Naive thymus-derived CD4-positive, alpha-beta T cell (primary cell): ENCODE measurements around the gene RNASEH2C. TPM values are rescaled to one million over a fixed set of nuclear protein-coding genes. Genes with fewer than 3 reads are reported as not detected.
A peak's percentile ranks its signal among the peaks of the same experiment; 100 is the strongest.
"Not testable (repeated sequence)": the region's sequence is repeated elsewhere in the genome, so short reads cannot be mapped to it uniquely, and the experiment has no call there.

Experiments
- ATAC-seq: fragments of 150-1000 bp; cut with Tn5 transposase; 2 replicates; pipeline ENCODE4 v1.10.0; 2021; ENCODE audit warnings: mild to moderate bottlenecking, moderate library complexity
- CTCF ChIA-PET: fragments of 350-600 bp; sonication (Branson Sonifier 250); formaldehyde crosslinking; loops from one replicate; lab custom pipeline; 2021; ENCODE audit warnings: antibody characterized with exemption; lab: Charles Lee
- POLR2A ChIA-PET: fragments of 350-600 bp; sonication (Branson Sonifier 250); formaldehyde crosslinking; loops from one replicate; lab custom pipeline; 2021; ENCODE audit warnings: antibody characterized with exemption, inconsistent platforms; lab: Charles Lee
- DNase-seq, 9 donors: peaks; one replicate each; pipeline versions ENCODE4 v3.0.0 to v3.0.0-alpha.2; 2020 to 2022; ENCODE audit warnings: mixed read lengths in 1 of 9
- H3K27ac ChIP-seq: one replicate; pipeline ENCODE4 v1.7.0; 2013; ENCODE audit warnings: mild to moderate bottlenecking, low read depth, low read length, moderate library complexity
- H3K27me3 ChIP-seq, 2 donors: one replicate each; pipeline ENCODE4 v1.7.0; 2013; ENCODE audit warnings: low read length in 2 of 2, mild to moderate bottlenecking in 2 of 2, moderate library complexity in 2 of 2; ENCODE audit not compliant: control insufficient read depth in 2 of 2, insufficient read depth in 2 of 2
- H3K36me3 ChIP-seq, 3 experiments: 1 replicate in 2 of 3; 2 replicates in 1 of 3; pipeline ENCODE4 v1.7.0; 2013; ENCODE audit warnings: low read length in 3 of 3, mild to moderate bottlenecking in 3 of 3, moderate library complexity in 1 of 3; ENCODE audit not compliant: insufficient read depth in 3 of 3, control insufficient read depth in 2 of 3
- H3K4me1 ChIP-seq, 2 donors: one replicate each; pipeline ENCODE4 v1.7.0; 2013; ENCODE audit warnings: low read length in 2 of 2, mild to moderate bottlenecking in 2 of 2, moderate library complexity in 1 of 2; ENCODE audit not compliant: control insufficient read depth in 2 of 2, insufficient read depth in 2 of 2
- H3K4me3 ChIP-seq: 2 replicates; pipeline ENCODE4 v1.7.0; 2013; ENCODE audit warnings: mild to moderate bottlenecking, low read length
- H3K9me3 ChIP-seq, 3 experiments: 1 replicate in 2 of 3; 2 replicates in 1 of 3; pipeline ENCODE4 v1.7.0; 2013; ENCODE audit warnings: low read length in 3 of 3; ENCODE audit not compliant: control insufficient read depth in 2 of 3
- H3K27ac Mint-ChIP-seq, 9 donors: one replicate each; pipeline ENCODE4 v1.8.0; 2020 to 2022; ENCODE audit warnings: mixed read lengths in 9 of 9, mild to moderate bottlenecking in 8 of 9, moderate library complexity in 5 of 9, inconsistent platforms in 2 of 9
- H3K27me3 Mint-ChIP-seq, 5 donors: one replicate each; pipeline ENCODE4 v1.8.0; 2021 to 2022; ENCODE audit warnings: mixed read lengths in 5 of 5, mild to moderate bottlenecking in 1 of 5
- H3K36me3 Mint-ChIP-seq, 5 donors: one replicate each; pipeline ENCODE4 v1.8.0; 2020 to 2022; ENCODE audit warnings: mixed read lengths in 5 of 5, mild to moderate bottlenecking in 3 of 5, inconsistent platforms in 1 of 5
- H3K4me1 Mint-ChIP-seq, 7 donors: one replicate each; pipeline ENCODE4 v1.8.0; 2020 to 2022; ENCODE audit warnings: mixed read lengths in 7 of 7, mild to moderate bottlenecking in 3 of 7, inconsistent platforms in 1 of 7
- H3K4me3 Mint-ChIP-seq, 10 donors: one replicate each; pipeline ENCODE4 v1.8.0; 2020 to 2022; ENCODE audit warnings: mild to moderate bottlenecking in 10 of 10, mixed read lengths in 10 of 10, moderate library complexity in 6 of 10, inconsistent platforms in 2 of 10
- H3K9me3 Mint-ChIP-seq, 11 donors: one replicate each; pipeline ENCODE4 v1.8.0; 2020 to 2022; ENCODE audit warnings: mixed read lengths in 11 of 11, mild to moderate bottlenecking in 4 of 11, inconsistent platforms in 1 of 11, moderate library complexity in 1 of 11
- intact Hi-C, 2 donors: fragments of 100-400 bp; cut with micrococcal nuclease; formaldehyde crosslinking; loops; one replicate each; pipeline ENCODE4 v1.15.1; 2023
- polyA plus RNA-seq, 2 donors: library from polyadenylated mRNA; unstranded; fragments of 300-500 nt; fragmentation: Illumina TruSeq; gene quantifications; one replicate each; pipeline ENCODE4 v1.2.3, GENCODE V29; 2021
- total RNA-seq, 6 experiments: library from RNA in 5 of 6; stranded (reverse) in 5 of 6; gene quantifications; 1 replicate in 5 of 6; 2 replicates in 1 of 6; pipeline ENCODE4 v1.2.3 and lab custom pipeline; 2021 to 2026

RNASEH2C gene
- total and polyA plus RNA-seq, 7 experiments from 2014 or later, result 40.2 to 94.0 (median 80.3) TPM

DNA sequence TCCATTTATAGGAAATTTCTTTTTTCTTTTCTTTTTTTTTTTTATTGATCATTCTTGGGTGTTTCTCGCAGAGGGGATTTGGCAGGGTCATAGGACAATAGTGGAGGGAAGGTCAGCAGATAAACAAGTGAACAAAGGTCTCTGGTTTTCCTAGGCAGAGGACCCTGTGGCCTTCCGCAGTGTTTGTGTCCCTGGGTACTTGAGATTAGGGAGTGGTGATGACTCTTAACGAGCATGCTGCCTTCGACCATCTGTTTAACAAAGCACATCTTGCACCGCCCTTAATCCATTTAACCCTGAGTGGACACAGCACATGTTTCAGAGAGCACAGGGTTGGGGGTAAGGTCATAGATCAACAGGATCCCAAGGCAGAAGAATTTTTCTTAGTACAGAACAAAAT, 41.6 kb upstream of the RNASEH2C start:
- peaks cover 14 to 25% (median 20%) of the 10 kb centered on the region in 5 donors for H3K27me3 Mint-ChIP-seq
- H3K9me3 ChIP-seq, DNase-seq, ATAC-seq, H3K9me3 Mint-ChIP-seq, H3K4me3 Mint-ChIP-seq, POLR2A ChIA-PET, H3K27ac ChIP-seq, intact Hi-C loops, H3K27ac Mint-ChIP-seq, H3K36me3 Mint-ChIP-seq, H3K4me3 ChIP-seq, H3K4me1 ChIP-seq, H3K36me3 ChIP-seq, H3K27me3 ChIP-seq, H3K4me1 Mint-ChIP-seq: not testable (repeated sequence)
- CTCF ChIA-PET, result interaction anchor here (0.8 kb wide), 1 partner anchor 57 kb away, joined by 3 read pairs; no protein-coding TSS in a partner anchor

DNA sequence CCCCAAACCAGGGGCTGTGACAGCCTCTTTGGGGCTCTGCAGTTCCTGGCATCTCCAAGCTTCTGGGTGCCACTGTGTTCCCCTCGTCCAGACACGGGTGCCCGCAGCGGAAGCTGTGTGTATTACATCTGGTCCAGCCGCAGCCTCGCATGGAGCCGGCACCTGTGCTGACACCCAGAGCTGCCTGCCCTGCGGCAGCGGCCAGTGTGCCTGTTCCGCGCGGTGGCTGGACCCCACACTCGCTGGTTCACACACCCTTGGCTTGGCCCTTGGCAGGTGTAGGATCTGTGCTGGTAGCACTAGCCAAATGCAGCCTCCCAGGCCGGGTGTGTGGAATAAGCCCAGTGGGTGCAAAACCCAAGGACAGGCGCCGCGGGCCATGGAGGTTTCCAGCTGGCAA, 24.5 kb upstream of the RNASEH2C start:
- no peaks in the 10 kb centered on the region for H3K4me1 ChIP-seq
- no peak overlapping the region for H3K27ac Mint-ChIP-seq
- no peak for DNase-seq
- no peak overlapping the region for H3K4me3 Mint-ChIP-seq
- ChIA-PET POLR2A (no interaction called here), CTCF (interaction anchor here (0.5 kb wide), 1 partner anchor 241 kb away, joined by 3 read pairs; no protein-coding TSS in a partner anchor)
- no peak overlapping the region for H3K4me3 ChIP-seq
- intact Hi-C loops, result no loop called here
- no peaks in the 10 kb centered on the region for H3K36me3 ChIP-seq
- H3K4me1 Mint-ChIP-seq, result no peaks in the 10 kb centered on the region
- H3K27ac ChIP-seq, result no peak overlapping the region
- H3K27me3 ChIP-seq, result peaks cover 0 to 4% of the 10 kb centered on the region in 2 donors
- ATAC-seq, result no peak
- H3K9me3 ChIP-seq, result no peaks in the 10 kb centered on the region
- no peaks in the 10 kb centered on the region for H3K9me3 Mint-ChIP-seq
- H3K27me3 Mint-ChIP-seq, result peaks cover 9 to 35% (median 16%) of the 10 kb centered on the region in 5 donors
- H3K36me3 Mint-ChIP-seq, result no peaks in the 10 kb centered on the region

DNA sequence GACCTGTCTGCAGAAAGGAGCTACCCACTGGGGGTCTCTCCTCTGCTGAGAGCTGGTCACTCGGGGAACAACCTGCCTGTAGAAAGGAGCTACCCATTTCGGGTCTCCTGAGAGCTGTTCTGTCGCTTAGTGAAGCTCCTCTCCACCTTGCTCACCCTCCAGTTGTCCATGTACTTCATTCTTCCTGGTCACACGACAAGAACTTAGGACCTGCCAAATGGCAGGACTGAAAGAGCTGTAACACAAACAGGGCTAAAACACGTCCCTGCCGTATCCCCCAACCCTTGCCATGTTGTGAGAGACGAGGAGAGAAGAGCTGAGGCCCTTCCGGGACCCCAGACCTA, 24.1 kb upstream of the RNASEH2C start:
- DNase-seq, result no peak
- Histone ChIP-seq H3K27ac (no peak overlapping the region), H3K4me1 (no peaks in the 10 kb centered on the region), H3K9me3 (no peaks in the 10 kb centered on the region), H3K36me3 (no peaks in the 10 kb centered on the region), H3K27me3 (peaks cover 0 to 4% of the 10 kb centered on the region in 2 donors), H3K4me3 (no peak overlapping the region)
- ChIA-PET POLR2A (no interaction called here), CTCF (interaction anchor here (0.5 kb wide), 1 partner anchor 241 kb away, joined by 3 read pairs; no protein-coding TSS in a partner anchor)
- no peak overlapping the region for H3K4me3 Mint-ChIP-seq
- intact Hi-C loops, result no loop called here
- H3K4me1 Mint-ChIP-seq, result no peaks in the 10 kb centered on the region
- H3K9me3 Mint-ChIP-seq, result no peaks in the 10 kb centered on the region
- no peak for ATAC-seq
- peaks cover 9 to 33% (median 16%) of the 10 kb centered on the region in 5 donors for H3K27me3 Mint-ChIP-seq
- H3K36me3 Mint-ChIP-seq, result no peaks in the 10 kb centered on the region
- H3K27ac Mint-ChIP-seq, result no peak overlapping the region

DNA sequence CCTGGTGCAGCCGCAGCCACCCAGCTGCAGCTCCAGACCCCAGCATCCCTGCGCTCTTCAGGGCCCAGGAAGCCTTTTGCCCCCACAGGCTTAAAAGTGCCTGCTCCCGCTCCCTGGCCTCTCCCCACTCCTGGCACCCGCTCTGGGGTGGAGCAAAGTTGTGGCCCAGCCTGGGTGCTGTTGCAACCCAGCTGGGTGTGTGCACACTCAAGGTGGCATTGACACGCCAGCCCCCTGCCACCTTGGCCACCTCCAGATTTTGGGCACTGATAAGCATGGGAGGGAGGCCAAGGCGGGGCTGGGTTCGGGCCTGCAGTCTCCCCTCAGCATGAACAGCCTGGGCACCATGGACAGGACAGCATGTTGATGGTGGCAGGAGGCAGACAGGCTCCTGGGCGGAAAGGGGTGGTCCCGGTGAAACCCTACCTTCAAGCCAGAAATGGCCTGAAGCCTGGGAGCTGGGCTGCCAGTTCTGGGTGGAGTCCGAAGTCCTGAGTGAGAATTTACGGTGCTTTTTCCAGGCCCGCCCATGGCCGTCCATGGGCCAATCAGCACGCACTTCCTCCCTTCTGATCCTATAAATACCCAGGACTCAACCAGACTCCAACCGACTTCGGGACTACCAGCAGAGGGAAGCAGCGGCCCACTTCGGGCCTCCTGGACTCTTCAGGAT, 23.6 kb upstream of the RNASEH2C start:
- Mint-ChIP-seq H3K4me1 (no peaks in the 10 kb centered on the region), H3K9me3 (no peaks in the 10 kb centered on the region), H3K27ac (no peak overlapping the region), H3K4me3 (no peak overlapping the region), H3K27me3 (peaks cover 9 to 28% (median 12%) of the 10 kb centered on the region in 5 donors), H3K36me3 (no peaks in the 10 kb centered on the region)
- H3K27ac ChIP-seq, result no peak overlapping the region
- ChIA-PET CTCF (no interaction called here), POLR2A (no interaction called here)
- H3K27me3 ChIP-seq, result peaks cover 0 to 4% of the 10 kb centered on the region in 2 donors
- H3K4me1 ChIP-seq, result no peaks in the 10 kb centered on the region
- intact Hi-C loops, result no loop called here
- H3K9me3 ChIP-seq, result no peaks in the 10 kb centered on the region
- no peaks in the 10 kb centered on the region for H3K36me3 ChIP-seq
- no peak for DNase-seq
- H3K4me3 ChIP-seq, result no peak overlapping the region
- ATAC-seq, result peak; percentile 66

DNA sequence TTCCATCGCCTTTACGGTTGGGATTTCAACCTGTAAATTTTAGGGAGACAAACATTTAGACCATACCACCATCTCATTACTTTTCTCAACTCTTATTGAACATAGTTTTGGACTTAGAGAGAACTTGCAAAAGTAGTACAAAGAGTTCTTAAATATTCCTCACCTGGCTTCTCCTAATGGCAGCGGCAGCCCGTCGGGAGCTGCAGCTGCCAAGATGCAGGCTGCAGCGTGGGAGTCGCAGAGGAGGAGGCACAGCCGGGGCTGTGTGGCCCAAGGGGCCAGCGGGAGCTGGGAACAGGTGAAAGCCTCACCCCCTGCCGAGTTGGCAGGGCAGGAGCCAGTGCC, 23.1 kb upstream of the RNASEH2C start:
- CTCF ChIA-PET, result no interaction called here
- Mint-ChIP-seq H3K9me3 (no peaks in the 10 kb centered on the region), H3K27me3 (peaks cover 9 to 27% (median 13%) of the 10 kb centered on the region in 5 donors), H3K27ac (no peak overlapping the region), H3K4me1 (no peaks in the 10 kb centered on the region), H3K4me3 (no peak overlapping the region), H3K36me3 (no peaks in the 10 kb centered on the region)
- POLR2A ChIA-PET, result no interaction called here
- Histone ChIP-seq H3K36me3 (no peaks in the 10 kb centered on the region), H3K4me3 (no peak overlapping the region), H3K27ac (no peak overlapping the region), H3K4me1 (no peaks in the 10 kb centered on the region), H3K9me3 (no peaks in the 10 kb centered on the region), H3K27me3 (peaks cover 0 to 4% of the 10 kb centered on the region in 2 donors)
- intact Hi-C loops, result no loop called here
- ATAC-seq (no peak), DNase-seq (no peak)

DNA sequence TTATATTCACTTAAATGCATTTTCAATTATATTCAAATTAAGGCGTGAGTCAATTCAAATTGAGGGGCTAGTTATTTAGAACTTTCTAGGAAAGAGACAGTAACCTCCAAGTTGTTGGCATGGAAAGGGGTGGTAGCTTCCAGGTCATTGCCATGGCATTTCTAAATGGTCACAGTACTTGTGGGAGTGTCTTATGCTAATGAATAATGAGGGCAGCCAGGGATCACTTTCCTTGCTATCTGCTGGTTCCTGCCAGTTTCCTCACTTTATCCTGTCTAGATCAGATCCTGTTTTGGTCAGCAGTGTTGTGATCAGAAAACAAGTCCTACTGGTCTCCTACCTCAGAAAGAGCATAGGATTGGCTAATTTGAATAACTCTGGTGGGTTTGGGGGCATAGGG, 21.8 kb upstream of the RNASEH2C start:
- Histone ChIP-seq H3K27ac (no peak overlapping the region), H3K27me3 (peaks cover 0 to 4% of the 10 kb centered on the region in 2 donors), H3K4me1 (no peaks in the 10 kb centered on the region), H3K9me3 (no peaks in the 10 kb centered on the region), H3K4me3 (no peak overlapping the region), H3K36me3 (no peaks in the 10 kb centered on the region)
- no peak for DNase-seq
- H3K27me3 Mint-ChIP-seq, result peaks cover 11 to 34% (median 22%) of the 10 kb centered on the region in 5 donors
- no peak overlapping the region for H3K4me3 Mint-ChIP-seq
- H3K9me3 Mint-ChIP-seq, result no peaks in the 10 kb centered on the region
- H3K36me3 Mint-ChIP-seq, result no peaks in the 10 kb centered on the region
- no peak for ATAC-seq
- no peak overlapping the region for H3K27ac Mint-ChIP-seq
- ChIA-PET POLR2A (no interaction called here), CTCF (interaction anchor here (0.5 kb wide), 1 partner anchor 75 kb away, joined by 3 read pairs; no protein-coding TSS in a partner anchor)
- intact Hi-C loops, result no loop called here
- H3K4me1 Mint-ChIP-seq, result no peaks in the 10 kb centered on the region

DNA sequence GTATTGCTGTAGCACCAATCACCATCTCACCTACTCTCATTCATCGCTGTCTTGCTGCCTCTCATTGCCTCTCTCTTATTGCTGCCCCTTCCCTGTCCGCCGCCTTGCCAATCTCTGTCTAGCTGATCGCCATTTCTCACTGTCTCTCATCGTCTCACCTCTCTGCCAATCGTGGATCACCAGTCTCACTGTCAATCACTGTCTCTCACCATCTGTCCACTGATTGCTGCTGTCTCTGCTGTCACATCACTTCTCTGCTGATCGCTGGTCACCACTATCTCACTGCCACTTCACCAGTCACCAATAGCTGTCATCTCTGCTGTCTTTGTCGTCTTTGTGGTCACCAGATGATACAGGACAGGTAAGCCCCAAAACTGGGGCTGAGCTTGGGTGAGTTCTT, 20.6 kb upstream of the RNASEH2C start:
- DNase-seq, result no peak
- no peak overlapping the region for H3K4me3 Mint-ChIP-seq
- H3K36me3 Mint-ChIP-seq, result no peaks in the 10 kb centered on the region
- H3K4me1 Mint-ChIP-seq, result no peaks in the 10 kb centered on the region
- ChIA-PET POLR2A (no interaction called here), CTCF (no interaction called here)
- peaks cover 0 to 6% (median 0%) of the 10 kb centered on the region in 11 donors for H3K9me3 Mint-ChIP-seq
- peaks cover 15 to 29% (median 22%) of the 10 kb centered on the region in 5 donors for H3K27me3 Mint-ChIP-seq
- Histone ChIP-seq H3K27me3 (peaks cover 0 to 4% of the 10 kb centered on the region in 2 donors), H3K4me3 (no peak overlapping the region), H3K27ac (no peak overlapping the region), H3K9me3 (no peaks in the 10 kb centered on the region), H3K36me3 (no peaks in the 10 kb centered on the region), H3K4me1 (no peaks in the 10 kb centered on the region)
- ATAC-seq, result no peak
- H3K27ac Mint-ChIP-seq, result no peak overlapping the region
- intact Hi-C loops, result no loop called here
